ENCODE data around the gene RAB1B.

The RAB1B gene

GRCh38 chr11:66285250-66285947 is 17.0 kb downstream of the RAB1B start:
- no peak for DNase-seq

GRCh38 chr11:66286699-66287098 is 18.3 kb downstream of the RAB1B start:
- no peak for DNase-seq

GRCh38 chr11:66287211-66287888 is 18.9 kb downstream of the RAB1B start:
- no peak for DNase-seq

GRCh38 chr11:66287889-66288670 is 19.6 kb downstream of the RAB1B start:
- DNase-seq, result no peak

- peak; percentile 96 for DNase-seq
Observed at GRCh38 chr11:66288671-66289547, 20.5 kb downstream of the RAB1B start, which contains the start of gene YIF1A. Gene YIF1A (minus strand): TSS chr11:66289143. CDS start chr11:66288985, 158 bp downstream.

GRCh38 chr11:66289548-66290329 is 21.3 kb downstream of the RAB1B start:
- peak; percentile 55 for DNase-seq

- no peak for DNase-seq
Observed at GRCh38 chr11:66290330-66290621, 21.8 kb downstream of the RAB1B start.

GRCh38 chr11:66291303-66291705 is 22.9 kb downstream of the RAB1B start:
- no peak for DNase-seq

GRCh38 chr11:66291706-66292542 is 23.5 kb downstream of the RAB1B start, which contains the start of gene TMEM151A:
Gene TMEM151A (plus strand): TSS chr11:66291894. CDS start chr11:66292014, 120 bp downstream.
- no peak for DNase-seq

- DNase-seq, result no peak
Observed at GRCh38 chr11:66292543-66293332, 24.3 kb downstream of the RAB1B start.

GRCh38 chr11:66293352-66293751 is 24.9 kb downstream of the RAB1B start:
- no peak for DNase-seq

GRCh38 chr11:66293777-66294625 is 25.6 kb downstream of the RAB1B start:
- DNase-seq, result no peak

- DNase-seq, result no peak
Observed at GRCh38 chr11:66294626-66295620, 26.5 kb downstream of the RAB1B start.

- no peak for DNase-seq
Observed at GRCh38 chr11:66297610-66298009, 29.2 kb downstream of the RAB1B start.

GRCh38 chr11:66299186-66299585 is 30.7 kb downstream of the RAB1B start:
- DNase-seq, result no peak

GRCh38 chr11:66302656-66303055 is 34.2 kb downstream of the RAB1B start:
- DNase-seq, result no peak

GRCh38 chr11:66309475-66309874 is 41.0 kb downstream of the RAB1B start:
- no peak for DNase-seq

GRCh38 chr11:66310324-66310723 is 41.9 kb downstream of the RAB1B start:
- no peak for DNase-seq
